ENCODE data around the gene MAP2K3. TPM values are rescaled to one million over a fixed set of nuclear protein-coding genes. Genes with fewer than 3 reads are reported as not detected.
"Not testable (repeated sequence)": the region's sequence is repeated elsewhere in the genome, so short reads cannot be mapped to it uniquely, and the experiment has no call there.

MAP2K3 gene
- total RNA-seq, 4 donors from 2014 or later: 44.4 to 148 (median 59.6) TPM

GRCh38 chr17:21339011-21339410, 54.5 kb downstream of the MAP2K3 start:
- intact Hi-C loops (cut with DNase I; ENCODE audit: low total_unique reads) (no loop called here), in situ Hi-C loops (cut with MboI; ENCODE audit: low pct_ligation_motif_present in 1 of 4, low pct_unique_long_range_greater_than_20kb in 1 of 4, low sequenced_read_pairs in 3 of 4) (no loop called here)
- H3K4me1 ChIP-seq: no peaks in the 10 kb centered on the region
- H3K36me3 ChIP-seq: no peaks in the 10 kb centered on the region
- no peak for TF ChIP-seq EP300 (IDR thresholded peaks at IDR 0.05; ENCODE audit: low read depth)
- H3K27me3 ChIP-seq: no peaks in the 10 kb centered on the region
- no peaks in the 10 kb centered on the region for H3K9me3 ChIP-seq
- WGBS, 2 donors (ENCODE audit: low coverage in 1 of 2): 31 to 36% methylated on average over 5 to 7 of the region's 7 CpGs
- no peak for DNase-seq
- no peak overlapping the region for H3K4me3 ChIP-seq
- no peak overlapping the region for H3K27ac ChIP-seq

GRCh38 chr17:21339571-21339970, 55.1 kb downstream of the MAP2K3 start:
- 83 to 93% methylated on average over 5 to 11 of the region's 11 CpGs for WGBS, 2 donors (ENCODE audit: low coverage in 1 of 2)
- intact Hi-C loops (cut with DNase I; ENCODE audit: low total_unique reads); in situ Hi-C loops (cut with MboI; ENCODE audit: low pct_ligation_motif_present in 1 of 4, low pct_unique_long_range_greater_than_20kb in 1 of 4, low sequenced_read_pairs in 3 of 4); H3K4me3 ChIP-seq; H3K4me1 ChIP-seq; H3K36me3 ChIP-seq; DNase-seq; H3K27ac ChIP-seq; H3K27me3 ChIP-seq; H3K9me3 ChIP-seq: not testable (repeated sequence)

GRCh38 chr17:21340407-21340806, 55.9 kb downstream of the MAP2K3 start:
- DNase-seq; in situ Hi-C loops (cut with MboI; ENCODE audit: low pct_ligation_motif_present in 1 of 4, low pct_unique_long_range_greater_than_20kb in 1 of 4, low sequenced_read_pairs in 3 of 4); H3K4me3 ChIP-seq; H3K4me1 ChIP-seq; H3K27me3 ChIP-seq; H3K9me3 ChIP-seq; H3K36me3 ChIP-seq; H3K27ac ChIP-seq: not testable (repeated sequence)
- intact Hi-C loops (cut with DNase I; ENCODE audit: low total_unique reads): loop anchor here (10.0 kb wide), 1 partner anchor 404 kb away; no protein-coding TSS in a partner anchor
- WGBS, 2 donors (ENCODE audit: low coverage in 1 of 2): 88 to 100% methylated on average over 1 to 6 of the region's 6 CpGs

- H3K9me3 ChIP-seq; H3K4me1 ChIP-seq; in situ Hi-C loops (cut with MboI; ENCODE audit: low pct_ligation_motif_present in 1 of 4, low pct_unique_long_range_greater_than_20kb in 1 of 4, low sequenced_read_pairs in 3 of 4); H3K4me3 ChIP-seq; H3K27me3 ChIP-seq; H3K36me3 ChIP-seq; DNase-seq; H3K27ac ChIP-seq: not testable (repeated sequence)
- 62% methylated on average over 4 of the region's 4 CpGs; no CpG with 5 or more reads in 1 of the 2 donors for WGBS, 2 donors (ENCODE audit: low coverage in 1 of 2)
- intact Hi-C loops (cut with DNase I; ENCODE audit: low total_unique reads): loop anchor here (10.0 kb wide), 1 partner anchor 404 kb away; no protein-coding TSS in a partner anchor
These were observed 56.8 kb downstream of the MAP2K3 start for GRCh38 chr17:21341279-21341678.

- H3K36me3 ChIP-seq; in situ Hi-C loops (cut with MboI; ENCODE audit: low pct_ligation_motif_present in 1 of 4, low pct_unique_long_range_greater_than_20kb in 1 of 4, low sequenced_read_pairs in 3 of 4); H3K27me3 ChIP-seq; H3K4me1 ChIP-seq; H3K9me3 ChIP-seq; H3K27ac ChIP-seq; DNase-seq; H3K4me3 ChIP-seq: not testable (repeated sequence)
- intact Hi-C loops (cut with DNase I; ENCODE audit: low total_unique reads): loop anchor here (10.0 kb wide), 1 partner anchor 403 kb away; no protein-coding TSS in a partner anchor
- WGBS, 2 donors (ENCODE audit: low coverage in 1 of 2): 73 to 82% methylated on average over 3 to 8 of the region's 8 CpGs
These were observed 57.5 kb downstream of the MAP2K3 start for GRCh38 chr17:21341925-21342540.

GRCh38 chr17:21343061-21343949, 58.8 kb downstream of the MAP2K3 start:
- in situ Hi-C loops (cut with MboI; ENCODE audit: low pct_ligation_motif_present in 1 of 4, low pct_unique_long_range_greater_than_20kb in 1 of 4, low sequenced_read_pairs in 3 of 4); DNase-seq: not testable (repeated sequence)
- intact Hi-C loops (cut with DNase I; ENCODE audit: low total_unique reads): loop anchor here (10.0 kb wide), 1 partner anchor 401 kb away; no protein-coding TSS in a partner anchor

GRCh38 chr17:21344801-21345200, 60.3 kb downstream of the MAP2K3 start:
- H3K4me1 ChIP-seq; H3K27me3 ChIP-seq; H3K4me3 ChIP-seq; H3K36me3 ChIP-seq; DNase-seq; H3K27ac ChIP-seq; in situ Hi-C loops (cut with MboI; ENCODE audit: low pct_ligation_motif_present in 1 of 4, low pct_unique_long_range_greater_than_20kb in 1 of 4, low sequenced_read_pairs in 3 of 4); H3K9me3 ChIP-seq: not testable (repeated sequence)
- 66% methylated on average over 4 of the region's 4 CpGs; no CpG with 5 or more reads in 1 of the 2 donors for WGBS, 2 donors (ENCODE audit: low coverage in 1 of 2)
- intact Hi-C loops (cut with DNase I; ENCODE audit: low total_unique reads): loop anchor here (10.0 kb wide), 1 partner anchor 400 kb away; no protein-coding TSS in a partner anchor

More at GRCh38 chr17:21343061-21343949, 58.8 kb downstream of the MAP2K3 start:
- 73% methylated on average over 10 of the region's 11 CpGs; no CpG with 5 or more reads in 1 of the 2 donors for WGBS, 2 donors (ENCODE audit: low coverage in 1 of 2)
- not testable (repeated sequence) for H3K4me3 ChIP-seq, H3K27ac ChIP-seq, H3K4me1 ChIP-seq, H3K36me3 ChIP-seq, H3K27me3 ChIP-seq, H3K9me3 ChIP-seq

All from transverse colon (tissue), 4 donors.